HS-27A (cell line): ENCODE results near the gene DOLK.

Experiments
- DNase-seq: peaks from one replicate; pipeline ENCODE4 v3.0.0-alpha.2; 2012; ENCODE audit warnings: low read depth, missing footprints

Gene DOLK

GRCh38 chr9:128906741-128907140, 40.7 kb downstream of the DOLK start:
- DNase-seq: no peak

DNA sequence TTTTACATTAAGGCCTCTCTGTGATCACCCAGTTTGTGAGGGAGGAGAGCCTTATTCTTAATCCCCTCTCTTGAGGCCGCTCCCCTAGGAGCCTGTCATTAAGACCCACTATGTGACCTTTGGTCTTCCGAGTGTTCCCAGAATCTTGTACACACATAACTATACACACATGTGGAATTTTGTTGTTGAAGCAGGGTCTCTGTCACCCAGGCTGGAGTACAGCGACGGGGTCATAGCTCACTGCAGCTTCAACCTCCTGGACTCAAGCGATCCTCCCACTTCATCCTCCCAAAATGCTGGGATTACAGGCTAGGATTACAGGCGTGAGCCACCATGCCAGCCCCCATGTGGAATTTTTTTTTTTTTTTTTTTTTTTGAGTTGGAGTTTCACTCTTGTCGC, 41.4 kb downstream of the DOLK start:
- no peak for DNase-seq

DNA sequence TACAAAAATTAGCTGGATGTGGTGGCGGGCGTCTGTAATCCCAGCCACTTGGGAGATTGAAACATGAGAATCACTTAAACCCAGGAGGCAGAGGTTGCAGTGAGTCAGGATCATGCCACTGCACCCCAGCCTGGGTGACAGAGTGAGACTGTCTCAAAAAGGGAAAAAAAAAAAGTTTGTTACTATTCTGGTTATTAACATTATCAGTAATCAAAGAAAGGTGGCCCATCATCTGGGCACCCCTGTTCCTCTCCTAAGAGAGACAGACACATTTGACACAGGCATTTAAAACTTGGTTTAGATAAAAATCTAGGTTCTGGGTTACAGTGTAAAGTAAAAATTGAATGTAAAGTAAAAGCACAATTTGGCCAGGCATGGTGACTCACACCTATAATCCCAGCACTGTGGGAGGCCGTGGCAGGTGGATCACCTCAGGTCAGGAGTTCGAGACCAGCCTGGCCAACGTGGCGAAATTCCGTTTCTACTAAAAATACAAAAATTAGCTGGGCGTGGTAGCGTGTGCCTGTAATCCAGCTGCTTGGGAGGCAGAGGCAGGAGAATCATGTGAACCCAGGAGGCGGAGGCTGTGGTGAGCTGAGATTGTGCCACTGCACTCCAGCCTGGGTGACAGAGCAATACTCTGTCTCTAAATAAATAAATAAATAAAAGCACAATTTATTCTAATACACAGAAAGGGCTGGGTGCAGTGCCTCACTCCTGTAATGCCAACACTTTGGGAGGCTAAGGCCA, 43.4 kb downstream of the DOLK start:
- no peak for DNase-seq

DNA sequence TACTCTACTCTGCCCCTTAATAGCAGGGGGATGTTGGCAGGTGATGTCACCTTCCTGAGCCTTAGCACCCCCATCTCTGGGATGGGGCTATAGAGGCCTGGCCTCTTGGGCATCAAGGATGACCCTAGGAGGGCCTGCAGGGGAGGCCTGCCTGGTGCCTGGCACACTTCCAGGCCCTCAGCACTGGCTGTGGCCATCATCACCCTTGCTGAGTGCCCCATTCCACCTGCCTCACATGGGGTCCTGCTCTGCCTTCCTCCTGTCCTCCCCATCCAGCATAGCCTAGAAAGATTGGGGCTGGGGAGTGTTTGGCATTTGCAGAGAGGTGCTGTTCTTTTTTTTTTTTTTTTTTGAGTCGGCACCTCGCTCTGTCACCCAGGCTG, 44.3 kb downstream of the DOLK start:
- DNase-seq: no peak

DNA sequence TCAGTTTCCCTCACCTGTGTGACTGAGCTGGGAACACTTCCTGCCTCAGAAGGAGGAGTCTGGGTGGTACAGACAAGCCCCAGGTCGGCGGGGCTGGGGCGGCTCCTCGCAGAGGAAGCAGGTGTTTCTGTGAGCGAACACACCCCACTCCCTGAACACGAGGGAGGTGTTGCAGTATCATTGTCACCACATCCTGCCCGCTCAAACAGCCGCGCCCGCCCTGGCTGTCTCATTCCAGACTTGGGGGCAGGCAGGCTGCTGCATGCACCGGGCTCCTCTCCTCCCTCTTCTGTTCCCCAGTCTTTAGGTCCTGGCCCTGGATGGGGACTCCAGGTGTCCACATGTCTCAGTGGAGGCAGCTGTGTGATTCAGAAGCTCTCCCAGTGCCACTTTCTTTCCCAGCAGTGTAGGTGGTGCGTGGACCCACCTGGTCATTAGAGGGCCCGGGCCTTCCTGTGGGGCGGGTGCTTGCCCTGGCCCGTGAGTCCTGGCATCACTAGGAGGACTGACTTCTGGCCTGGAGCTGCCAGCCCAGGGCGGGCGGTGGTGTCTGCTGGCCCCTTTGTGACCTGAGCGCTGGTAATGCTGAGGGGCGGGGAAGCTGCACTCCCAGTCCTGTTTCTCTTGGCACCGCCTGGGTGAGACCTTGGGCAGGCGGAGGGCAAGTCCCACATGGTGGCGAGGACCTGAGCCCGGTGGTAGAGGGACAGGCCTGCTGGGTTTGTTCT, 44.9 kb downstream of the DOLK start:
- no peak for DNase-seq

DNA sequence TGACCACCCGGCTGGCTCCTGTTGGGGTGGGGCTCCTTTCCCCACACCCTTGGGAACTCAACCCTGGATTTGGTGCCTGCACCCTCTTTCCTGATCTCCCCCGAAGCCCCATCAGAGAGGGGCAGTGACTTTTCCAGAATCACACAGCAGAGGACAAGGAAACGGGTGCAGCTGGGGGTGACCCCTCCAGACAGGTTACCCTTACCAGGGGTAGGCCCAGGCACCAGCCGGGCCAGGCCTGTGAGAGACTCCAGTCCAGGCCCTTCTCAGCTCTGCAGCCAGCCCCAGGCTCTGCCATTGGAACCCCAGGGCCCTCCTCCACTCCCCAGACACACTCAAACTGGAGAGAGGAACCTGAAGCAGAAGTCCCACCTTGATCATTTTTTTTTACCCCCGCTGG, 45.6 kb downstream of the DOLK start:
- DNase-seq: no peak

- no peak for DNase-seq
Observed at GRCh38 chr9:128901379-128901778, 46.0 kb downstream of the DOLK start.

GRCh38 chr9:128899566-128900322, 47.7 kb downstream of the DOLK start:
- DNase-seq: no peak

DNA sequence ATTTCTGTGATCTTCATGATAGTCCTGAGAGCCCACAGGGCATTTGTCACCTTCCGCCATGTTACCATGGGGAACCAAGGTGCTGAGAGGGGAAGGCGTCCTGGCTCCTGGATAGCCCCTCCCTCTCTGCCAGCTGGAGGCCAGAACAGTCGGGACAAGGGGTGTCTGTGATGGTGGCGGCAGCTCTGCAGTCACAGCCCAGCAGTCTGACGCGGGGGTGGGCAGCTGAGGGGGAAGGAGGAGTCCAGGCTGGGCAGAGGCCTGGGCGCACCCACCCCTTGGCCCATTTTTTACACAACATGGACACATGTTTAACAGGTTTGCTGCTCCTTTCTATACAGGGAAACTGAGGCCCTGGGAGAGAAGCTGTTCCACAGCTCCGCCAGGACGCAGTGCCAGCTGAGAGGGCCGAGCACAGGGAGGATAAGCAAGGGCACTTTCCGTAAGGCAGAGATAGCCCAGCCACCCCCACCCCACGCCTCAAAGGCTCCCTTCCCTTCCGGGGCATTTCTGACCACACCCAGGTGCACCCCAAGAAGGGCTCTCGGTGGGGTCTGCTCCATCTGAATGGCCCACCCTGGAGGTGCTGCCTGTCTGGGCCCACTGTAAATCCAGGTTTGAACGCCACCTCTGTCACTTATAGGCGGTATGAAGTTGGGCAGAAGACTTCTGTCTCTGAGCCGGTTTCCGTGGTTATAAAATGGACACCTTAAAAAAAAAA, 48.4 kb downstream of the DOLK start:
- no peak for DNase-seq

DNA sequence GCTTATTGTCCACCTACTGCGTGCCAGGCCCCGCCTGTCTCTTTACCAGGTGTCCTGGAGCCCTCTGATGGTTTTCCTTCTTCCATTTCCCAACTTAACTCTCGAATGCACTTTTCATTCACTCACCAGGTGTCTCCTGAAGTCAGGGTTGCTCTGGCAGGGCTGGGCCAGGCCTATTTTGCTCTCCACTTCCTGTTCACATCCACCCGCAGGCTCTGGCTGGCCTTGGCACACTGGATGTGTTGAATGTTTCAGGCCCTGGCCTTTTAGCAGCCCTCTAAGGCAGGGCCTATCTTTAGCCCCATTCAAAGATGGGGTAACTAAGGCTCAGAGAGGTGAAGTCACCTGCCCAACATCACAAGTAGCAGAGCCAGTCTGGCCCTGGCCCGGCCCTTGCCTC, 49.0 kb downstream of the DOLK start:
- DNase-seq: no peak

- DNase-seq: no peak
Observed at GRCh38 chr9:128895556-128895955, 51.8 kb downstream of the DOLK start.
